OCI-LY3 (cell line): ENCODE measurements around the gene CCDC136.

Experiments
- EZH2phosphoT487 ChIP-seq: fragments of 200-600 bp; shearing (Covaris generic); IDR thresholded peaks from 2 replicates; pipeline ENCODE4 v1.6.1; 2018; ENCODE audit warnings: antibody characterized with exemption, mixed run types, low read depth
- TF ChIP-seq, protein P1 (sequence below): fragments of 200-600, 300-600 bp; sonication (generic); IDR thresholded peaks from 2 replicates; pipeline ENCODE4 v1.5.1; 2014; ENCODE audit warnings: antibody characterized with exemption, low read length, low read depth

- TF ChIP-seq, protein P1, sequence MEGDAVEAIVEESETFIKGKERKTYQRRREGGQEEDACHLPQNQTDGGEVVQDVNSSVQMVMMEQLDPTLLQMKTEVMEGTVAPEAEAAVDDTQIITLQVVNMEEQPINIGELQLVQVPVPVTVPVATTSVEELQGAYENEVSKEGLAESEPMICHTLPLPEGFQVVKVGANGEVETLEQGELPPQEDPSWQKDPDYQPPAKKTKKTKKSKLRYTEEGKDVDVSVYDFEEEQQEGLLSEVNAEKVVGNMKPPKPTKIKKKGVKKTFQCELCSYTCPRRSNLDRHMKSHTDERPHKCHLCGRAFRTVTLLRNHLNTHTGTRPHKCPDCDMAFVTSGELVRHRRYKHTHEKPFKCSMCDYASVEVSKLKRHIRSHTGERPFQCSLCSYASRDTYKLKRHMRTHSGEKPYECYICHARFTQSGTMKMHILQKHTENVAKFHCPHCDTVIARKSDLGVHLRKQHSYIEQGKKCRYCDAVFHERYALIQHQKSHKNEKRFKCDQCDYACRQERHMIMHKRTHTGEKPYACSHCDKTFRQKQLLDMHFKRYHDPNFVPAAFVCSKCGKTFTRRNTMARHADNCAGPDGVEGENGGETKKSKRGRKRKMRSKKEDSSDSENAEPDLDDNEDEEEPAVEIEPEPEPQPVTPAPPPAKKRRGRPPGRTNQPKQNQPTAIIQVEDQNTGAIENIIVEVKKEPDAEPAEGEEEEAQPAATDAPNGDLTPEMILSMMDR: no peak
- no peak for TF ChIP-seq EZH2phosphoT487
These were observed 12.8 kb upstream of the CCDC136 start for GRCh38 chr7:128778946-128779345.
